GM10266 (cell line): Measurements from ENCODE around the gene RWDD1.

Experiments
- DNase-seq: peaks from one replicate; pipeline ENCODE4 v3.0.0; 2012; ENCODE audit errors: extremely low spot score
- CTCF ChIP-seq: IDR thresholded peaks from 2 replicates; pipeline ENCODE4 v1.5.1; 2012; ENCODE audit warnings: mild to moderate bottlenecking, low read depth; ENCODE audit not compliant: control insufficient read depth, insufficient read depth; ENCODE audit errors: missing control alignments

RWDD1 gene

GRCh38 chr6:116545651-116546050, 25.7 kb upstream of the RWDD1 start, which contains the start of gene TRAPPC3L:
TSS of gene TRAPPC3L (minus strand) at chr6:116545684. CDS start at chr6:116545514, 170 bp downstream.
- no peak for TF ChIP-seq CTCF
- no peak for DNase-seq

- no peak for TF ChIP-seq CTCF
Measured at GRCh38 chr6:116547358-116547757, 23.9 kb upstream of the RWDD1 start.

GRCh38 chr6:116550796-116551195, 20.5 kb upstream of the RWDD1 start:
- DNase-seq, result no peak
- no peak for TF ChIP-seq CTCF

More at GRCh38 chr6:116547358-116547757, 23.9 kb upstream of the RWDD1 start:
- DNase-seq, result no peak

- no peak for DNase-seq
- no peak for TF ChIP-seq CTCF
Measured at GRCh38 chr6:116553451-116553850, 17.9 kb upstream of the RWDD1 start, which contains the start of gene CALHM4. TSS of gene CALHM4 (plus strand) at chr6:116553751. CDS start at chr6:116553794, 43 bp downstream.

GRCh38 chr6:116556065-116556464, 15.2 kb upstream of the RWDD1 start:
- no peak for DNase-seq

GRCh38 chr6:116556814-116557415, 14.4 kb upstream of the RWDD1 start:
- TF ChIP-seq CTCF, result no peak
- no peak for DNase-seq

More at GRCh38 chr6:116556065-116556464, 15.2 kb upstream of the RWDD1 start:
- no peak for TF ChIP-seq CTCF

- TF ChIP-seq CTCF, result no peak
- DNase-seq, result no peak
Measured at GRCh38 chr6:116557893-116558292, 13.4 kb upstream of the RWDD1 start.
